NB4 (cell line): ENCODE data around the gene CLCN7.
"Not testable (repeated sequence)": the region's sequence is repeated elsewhere in the genome, so short reads cannot be mapped to it uniquely, and the experiment has no call there.

ENCODE experiments used
- DNase-seq: peaks from one replicate; pipeline ENCODE4 v3.0.0; 2010; ENCODE audit warnings: low read depth
- H3K4me3 ChIP-seq: one replicate; pipeline ENCODE4 v1.5.1; 2011; ENCODE audit warnings: mild to moderate bottlenecking, low read depth, low read length, moderate library complexity
- CTCF ChIP-seq: IDR thresholded peaks from one replicate; pipeline ENCODE4 v1.5.1; 2012; ENCODE audit warnings: low read depth, low read length
- MAX ChIP-seq: IDR thresholded peaks from 2 replicates; pipeline ENCODE4 v1.6.1; 2011; ENCODE audit warnings: low read depth, low read length
- MYC ChIP-seq: IDR thresholded peaks from 2 replicates; pipeline ENCODE4 v1.6.1; 2011; ENCODE audit warnings: low read depth, low read length
- POLR2A ChIP-seq: IDR thresholded peaks from 2 replicates; pipeline ENCODE4 v1.6.1; 2011; ENCODE audit warnings: mild to moderate bottlenecking; ENCODE audit not compliant: insufficient read length; ENCODE audit errors: extremely low read depth

The CLCN7 gene

GRCh38 chr16:1472974-1473373 is 1.9 kb downstream of the CLCN7 start:
- TF ChIP-seq POLR2A (no peak), CTCF (no peak), MAX (no peak), MYC (no peak)
- H3K4me3 ChIP-seq = peak overlapping the region; percentile 81
- peak; percentile 28 for DNase-seq

- peak overlapping the region; percentile 81 for H3K4me3 ChIP-seq
- DNase-seq = peak; percentile 74
- TF ChIP-seq CTCF (no peak), POLR2A (peak; percentile 43), MAX (no peak), MYC (peak; percentile 30; the same call in 1 of the 2 replicates)
Measured at GRCh38 chr16:1471569-1472194, 3.1 kb downstream of the CLCN7 start.

GRCh38 chr16:1470481-1471251 is 4.2 kb downstream of the CLCN7 start:
- peak; percentile 84 for DNase-seq
- peak overlapping the region; percentile 81 for H3K4me3 ChIP-seq
- TF ChIP-seq MAX = no peak
- TF ChIP-seq POLR2A = peak; percentile 39

- no peak for TF ChIP-seq MAX
- no peak for TF ChIP-seq CTCF
- peak; percentile 8; the same call in 1 of the 2 replicates for TF ChIP-seq MYC
- peak; percentile 54 for TF ChIP-seq POLR2A
- H3K4me3 ChIP-seq = peak overlapping the region; percentile 81
- peak; percentile 91 for DNase-seq
Measured at GRCh38 chr16:1469693-1470201, 5.1 kb downstream of the CLCN7 start.

GRCh38 chr16:1469141-1469540 is 5.7 kb downstream of the CLCN7 start:
- DNase-seq = not testable (repeated sequence)
- H3K4me3 ChIP-seq = peak overlapping the region; percentile 81

GRCh38 chr16:1468426-1468810 is 6.4 kb downstream of the CLCN7 start:
- TF ChIP-seq POLR2A (no peak), MYC (no peak), MAX (no peak), CTCF (no peak)
- H3K4me3 ChIP-seq = no peak overlapping the region
- DNase-seq = no peak
